ENCODE measurements around the gene RET. TPM values are rescaled to one million over a fixed set of nuclear protein-coding genes. Genes with fewer than 3 reads are reported as not detected.

RET gene
- total RNA-seq, 4 donors from 2014 or later: 0.79 to 1.3 (median 0.96) TPM

DNA sequence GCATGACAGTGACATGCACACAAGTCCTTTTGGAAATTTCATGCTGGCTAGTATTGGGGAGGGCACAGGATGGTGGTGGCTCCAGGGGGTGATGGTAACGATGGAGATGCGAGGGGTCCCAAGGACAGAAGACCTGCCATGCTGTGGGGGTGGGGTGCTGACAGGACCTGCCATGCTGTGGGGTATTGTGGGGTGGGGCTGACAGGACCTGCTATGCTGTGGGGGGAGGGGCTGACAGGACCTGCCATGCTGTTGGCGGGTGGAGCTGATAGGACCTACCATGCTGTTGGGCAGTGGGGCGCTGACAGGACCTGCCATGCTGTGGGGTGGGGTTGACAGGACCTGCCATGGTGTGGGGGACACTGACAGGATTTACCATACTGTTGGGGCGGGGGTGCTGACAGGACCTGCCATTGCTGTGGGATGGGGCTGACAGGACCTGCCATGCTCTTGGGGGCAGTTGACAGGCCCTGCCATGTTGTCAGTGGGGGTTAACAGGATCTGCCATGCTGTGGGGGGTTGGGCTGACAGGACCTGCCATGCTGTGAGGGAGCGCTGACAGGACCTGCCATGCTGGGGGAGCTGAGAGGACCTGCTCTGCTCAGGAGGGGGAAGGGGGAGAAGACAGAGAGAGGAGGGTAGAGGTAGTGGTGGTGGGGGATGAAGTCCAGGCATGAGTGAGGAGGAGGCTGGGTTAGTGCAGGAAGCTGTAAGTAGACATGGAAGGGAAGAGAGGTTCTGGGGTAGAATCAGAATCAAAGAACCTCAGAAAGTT lies 36.2 kb upstream of the RET start:
- DNase-seq (ENCODE audit: low spot score) (no peak), ATAC-seq (ENCODE audit: low FRiP score) (no peak)
- TF ChIP-seq, protein P1, sequence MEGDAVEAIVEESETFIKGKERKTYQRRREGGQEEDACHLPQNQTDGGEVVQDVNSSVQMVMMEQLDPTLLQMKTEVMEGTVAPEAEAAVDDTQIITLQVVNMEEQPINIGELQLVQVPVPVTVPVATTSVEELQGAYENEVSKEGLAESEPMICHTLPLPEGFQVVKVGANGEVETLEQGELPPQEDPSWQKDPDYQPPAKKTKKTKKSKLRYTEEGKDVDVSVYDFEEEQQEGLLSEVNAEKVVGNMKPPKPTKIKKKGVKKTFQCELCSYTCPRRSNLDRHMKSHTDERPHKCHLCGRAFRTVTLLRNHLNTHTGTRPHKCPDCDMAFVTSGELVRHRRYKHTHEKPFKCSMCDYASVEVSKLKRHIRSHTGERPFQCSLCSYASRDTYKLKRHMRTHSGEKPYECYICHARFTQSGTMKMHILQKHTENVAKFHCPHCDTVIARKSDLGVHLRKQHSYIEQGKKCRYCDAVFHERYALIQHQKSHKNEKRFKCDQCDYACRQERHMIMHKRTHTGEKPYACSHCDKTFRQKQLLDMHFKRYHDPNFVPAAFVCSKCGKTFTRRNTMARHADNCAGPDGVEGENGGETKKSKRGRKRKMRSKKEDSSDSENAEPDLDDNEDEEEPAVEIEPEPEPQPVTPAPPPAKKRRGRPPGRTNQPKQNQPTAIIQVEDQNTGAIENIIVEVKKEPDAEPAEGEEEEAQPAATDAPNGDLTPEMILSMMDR (IDR thresholded peaks at IDR 0.05): no peak

DNA sequence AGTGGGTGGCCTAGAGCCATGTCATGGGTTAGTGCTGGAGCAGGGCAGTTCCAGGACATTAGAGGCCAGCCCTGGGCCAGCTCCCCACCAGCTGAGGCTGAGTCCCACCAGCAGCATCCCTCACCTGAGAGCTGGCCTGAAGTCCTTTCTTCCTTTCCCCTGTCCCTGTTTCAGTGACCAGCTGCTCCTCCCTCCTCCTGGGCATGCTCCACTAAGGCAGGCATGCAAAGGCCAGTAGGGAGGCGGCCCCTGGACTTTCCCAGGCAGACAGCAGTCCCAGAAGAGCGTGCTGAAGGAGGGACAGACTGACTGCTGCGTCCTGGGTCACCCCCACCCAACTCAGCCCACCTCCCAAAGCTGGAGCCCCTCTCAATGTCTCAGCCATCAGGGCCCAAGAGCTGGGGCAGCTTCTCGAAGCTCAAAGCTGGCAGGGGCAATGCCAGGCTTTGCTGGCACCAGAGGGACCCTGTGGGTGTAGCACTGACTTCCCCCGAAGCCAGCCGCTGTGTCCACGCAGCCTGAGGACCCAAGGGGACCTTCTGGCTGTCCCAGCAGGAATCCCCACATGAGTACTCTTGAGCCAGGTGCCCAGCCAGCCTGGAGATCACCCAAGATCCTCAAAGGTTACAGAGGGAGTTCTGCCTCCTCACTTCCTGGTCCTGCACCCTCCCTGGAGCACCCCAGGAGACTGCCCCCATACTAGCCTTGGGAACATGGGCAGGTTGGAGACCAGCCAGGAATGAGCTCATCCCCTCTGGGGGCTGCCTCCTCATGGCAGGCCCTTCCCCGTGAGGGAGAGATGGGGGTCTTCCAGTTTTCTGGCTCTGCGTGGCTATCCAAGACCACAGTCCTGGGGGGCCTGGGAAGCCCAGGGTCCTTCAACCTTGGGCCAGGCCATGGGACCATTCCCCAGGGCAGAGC lies 35.2 kb upstream of the RET start:
- TF ChIP-seq, protein P1 (IDR thresholded peaks at IDR 0.05): no peak
- DNase-seq (ENCODE audit: low spot score): no peak
- ATAC-seq (ENCODE audit: low FRiP score): no peak

DNA sequence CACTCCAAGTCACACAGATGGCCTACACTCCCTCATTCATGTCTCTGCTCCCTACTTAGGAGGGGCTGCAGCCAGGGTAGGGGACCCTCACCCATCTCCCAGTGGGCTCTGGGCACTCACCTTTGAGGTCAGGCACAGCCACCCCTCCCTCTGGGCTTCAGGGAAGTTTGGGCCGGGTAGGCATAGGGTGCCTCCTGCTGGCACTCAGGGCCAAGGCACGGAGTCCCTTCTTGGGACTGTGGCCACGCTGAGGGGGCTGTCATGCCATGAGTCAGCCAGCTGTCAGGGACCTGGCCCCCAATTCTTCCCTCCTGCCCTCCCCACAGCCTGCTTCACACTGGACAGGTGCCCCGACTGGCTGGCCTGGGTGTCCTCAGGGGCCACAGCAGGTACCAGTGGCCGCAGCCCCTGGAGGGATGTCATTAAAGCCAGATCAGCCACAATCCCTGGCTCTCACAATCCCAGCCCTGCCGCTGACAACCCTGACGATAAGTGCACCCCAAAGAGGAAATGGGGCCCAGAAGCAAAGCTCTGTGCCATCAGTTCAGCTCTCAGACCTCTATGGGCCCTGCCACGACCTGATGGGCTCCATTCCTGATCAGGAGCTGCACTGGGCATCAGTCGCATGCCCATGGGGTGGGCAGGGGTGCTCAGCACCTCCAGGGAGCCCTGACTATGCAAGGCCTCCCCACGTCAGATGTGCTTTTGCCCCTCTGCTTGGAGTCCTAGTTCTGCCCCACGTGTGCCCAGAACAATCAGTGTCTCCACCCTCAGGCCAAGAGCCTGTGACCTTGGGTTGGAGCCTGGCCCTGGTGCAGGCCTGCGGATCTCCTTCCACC lies 34.1 kb upstream of the RET start:
- TF ChIP-seq, protein P1 (IDR thresholded peaks at IDR 0.05): no peak

DNA sequence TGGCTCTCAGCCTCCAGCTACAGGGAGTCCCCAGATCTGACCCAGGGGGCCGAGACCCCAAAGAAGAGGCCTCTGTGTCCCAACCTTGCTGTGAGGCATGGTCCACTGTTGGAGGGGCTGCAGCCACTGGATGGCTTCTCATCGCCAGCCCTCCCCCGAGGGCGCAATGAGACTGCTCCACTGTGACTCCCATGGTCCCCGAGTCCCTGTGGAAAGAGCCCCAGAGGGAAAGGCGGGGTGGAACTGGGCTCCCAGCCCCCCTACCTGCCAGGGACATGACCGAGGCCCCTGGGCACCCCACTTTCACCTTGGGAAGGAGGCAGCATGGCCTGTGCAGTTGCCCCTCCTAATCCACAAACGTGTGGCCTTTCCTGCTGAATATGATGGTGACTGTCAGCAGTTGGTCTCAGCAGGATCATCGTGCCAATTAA lies 33.5 kb upstream of the RET start:
- TF ChIP-seq, protein P1 (IDR thresholded peaks at IDR 0.05): no peak
- ATAC-seq (ENCODE audit: low FRiP score) (no peak), DNase-seq (ENCODE audit: low spot score) (peak; percentile 15)

More for the DNA sequence above, 34.1 kb upstream of the RET start:
- ATAC-seq (ENCODE audit: low FRiP score) (no peak), DNase-seq (ENCODE audit: low spot score) (peak; percentile 20)

DNA sequence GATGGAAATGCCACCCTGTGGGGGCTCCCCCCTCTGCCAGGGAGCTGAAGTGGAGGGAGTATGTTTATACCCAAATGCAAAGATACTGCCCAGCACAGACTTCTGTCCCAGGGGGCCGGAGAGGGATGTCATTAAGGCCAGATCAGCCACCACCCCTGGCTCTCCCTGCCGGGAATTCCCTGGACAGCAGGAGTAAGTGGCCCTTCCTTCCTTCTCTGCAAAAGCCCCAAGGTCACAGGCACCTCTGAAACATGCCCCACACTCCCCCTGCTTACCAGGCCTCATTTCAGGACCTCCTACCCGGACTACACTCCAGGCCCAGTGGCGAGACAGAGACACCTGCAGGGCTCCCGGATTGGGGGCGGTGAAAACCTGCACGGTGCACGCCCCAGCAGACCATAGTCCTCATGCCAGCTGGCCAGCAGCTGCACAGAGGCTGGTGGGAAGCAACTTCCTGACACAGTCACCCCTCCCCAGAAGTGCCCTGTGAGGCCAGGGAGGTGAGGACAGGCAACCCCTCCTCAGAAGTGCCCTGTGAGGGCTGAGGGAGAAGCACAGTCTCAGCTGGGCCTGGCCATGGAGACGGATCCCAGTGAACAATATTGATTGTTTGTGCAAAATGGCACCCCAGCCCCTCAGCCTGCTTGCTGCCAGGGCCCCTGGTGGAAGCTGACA lies 33.0 kb upstream of the RET start:
- TF ChIP-seq, protein P1 (IDR thresholded peaks at IDR 0.05): no peak
- no peak for DNase-seq (ENCODE audit: low spot score)
- no peak for ATAC-seq (ENCODE audit: low FRiP score)

DNA sequence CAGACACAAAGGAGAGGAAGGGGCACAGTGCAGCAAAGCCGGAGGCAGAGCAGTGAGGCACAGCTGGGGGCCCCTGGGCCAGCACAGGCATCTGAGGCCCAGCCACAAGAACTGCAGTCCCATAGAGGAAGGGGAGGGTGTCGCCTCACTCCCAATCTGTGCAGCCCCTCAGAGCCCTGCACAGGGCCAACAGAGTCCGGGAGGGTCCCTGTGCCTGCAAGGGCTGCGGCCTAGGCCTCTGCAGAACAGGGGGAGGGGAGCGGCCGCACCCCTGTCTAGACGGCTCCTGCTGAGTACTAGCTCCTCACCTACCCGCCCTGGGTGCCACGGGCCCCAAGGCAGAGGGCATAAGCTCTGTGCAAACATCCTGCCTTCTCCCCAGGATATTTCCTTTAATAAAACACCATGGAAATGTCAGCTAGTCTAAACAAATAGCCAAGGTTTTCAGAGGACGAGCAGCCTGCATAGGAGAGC lies 32.4 kb upstream of the RET start:
- ATAC-seq (ENCODE audit: low FRiP score): no peak
- TF ChIP-seq, protein P1 (IDR thresholded peaks at IDR 0.05): no peak
- DNase-seq (ENCODE audit: low spot score): no peak
